Ishikawa (cell line): ENCODE measurements around the gene CLASRP.

ENCODE experiments used
- CEBPB ChIP-seq: IDR thresholded peaks from 2 replicates; pipeline ENCODE4 v1.6.1; 2012
- RAD21 ChIP-seq: IDR thresholded peaks from 2 replicates; pipeline ENCODE4 v1.6.1; 2012; ENCODE audit warnings: low read depth
- TAF1 ChIP-seq: IDR thresholded peaks from 2 replicates; pipeline ENCODE4 v1.6.1; 2012; ENCODE audit warnings: low read depth, mild to moderate bottlenecking
- TCF12 ChIP-seq: IDR thresholded peaks from 2 replicates; pipeline ENCODE4 v1.6.1; 2012; ENCODE audit warnings: low read depth
- TEAD4 ChIP-seq: IDR thresholded peaks from 2 replicates; pipeline ENCODE4 v1.6.1; 2012
- YY1 ChIP-seq: IDR thresholded peaks from 2 replicates; pipeline ENCODE4 v1.6.1; 2012; ENCODE audit warnings: low read depth

DNA sequence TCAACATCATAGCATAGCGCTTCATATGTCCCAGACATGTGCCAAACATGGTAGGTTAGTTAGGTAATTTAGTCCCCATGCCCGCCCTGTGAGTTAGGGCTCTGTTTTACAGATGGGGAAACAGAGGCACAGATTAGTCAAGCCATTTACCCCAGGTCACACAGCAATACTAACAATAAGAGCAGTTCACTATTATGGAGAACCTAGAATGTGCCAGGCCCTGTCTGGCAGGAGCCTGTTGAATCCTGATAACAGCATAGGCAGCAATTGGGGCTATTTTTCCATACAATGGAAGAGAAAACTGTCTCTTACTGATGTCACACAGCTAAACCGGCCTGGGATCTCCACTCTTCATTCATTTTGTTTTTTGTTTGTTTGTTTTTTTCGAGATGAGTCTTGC is 47.6 kb downstream of the CLASRP start:
- no peak for TF ChIP-seq CEBPB
- TF ChIP-seq TCF12: no peak
- TF ChIP-seq TAF1: no peak
- TF ChIP-seq YY1: no peak
- no peak for TF ChIP-seq TEAD4
- no peak for TF ChIP-seq RAD21
